Activated gamma-delta T cell treated with Interleukin-2 at 50 U/mL for 16 hours (primary cell): ENCODE data around the gene CTDP1.
"Not testable (repeated sequence)": the region's sequence is repeated elsewhere in the genome, so short reads cannot be mapped to it uniquely, and the experiment has no call there.

Experiments used
- DNase-seq: peaks from one replicate; pipeline ENCODE4 v3.0.0-alpha.2; 2020

The CTDP1 gene

DNA sequence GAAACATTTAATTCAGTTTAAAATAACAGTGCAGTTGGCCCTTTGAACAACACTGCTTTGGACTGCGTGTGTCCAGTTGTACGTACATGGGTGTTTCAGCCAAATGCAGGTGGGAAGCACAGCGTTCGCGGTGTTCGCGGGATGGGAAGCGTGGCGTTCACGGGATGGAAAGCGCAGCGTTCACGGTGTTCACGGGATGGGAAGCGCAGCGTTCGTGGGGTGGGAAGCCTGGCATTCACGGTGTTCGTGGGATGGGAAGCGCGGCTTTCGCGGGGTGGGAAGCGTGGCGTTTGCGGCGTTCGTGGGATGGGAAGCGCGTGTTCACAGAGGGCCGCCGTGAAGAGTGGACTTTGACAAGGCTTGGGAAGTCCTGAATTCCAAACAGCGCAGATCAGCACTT is 47.6 kb downstream of the CTDP1 start:
- DNase-seq = no peak

DNA sequence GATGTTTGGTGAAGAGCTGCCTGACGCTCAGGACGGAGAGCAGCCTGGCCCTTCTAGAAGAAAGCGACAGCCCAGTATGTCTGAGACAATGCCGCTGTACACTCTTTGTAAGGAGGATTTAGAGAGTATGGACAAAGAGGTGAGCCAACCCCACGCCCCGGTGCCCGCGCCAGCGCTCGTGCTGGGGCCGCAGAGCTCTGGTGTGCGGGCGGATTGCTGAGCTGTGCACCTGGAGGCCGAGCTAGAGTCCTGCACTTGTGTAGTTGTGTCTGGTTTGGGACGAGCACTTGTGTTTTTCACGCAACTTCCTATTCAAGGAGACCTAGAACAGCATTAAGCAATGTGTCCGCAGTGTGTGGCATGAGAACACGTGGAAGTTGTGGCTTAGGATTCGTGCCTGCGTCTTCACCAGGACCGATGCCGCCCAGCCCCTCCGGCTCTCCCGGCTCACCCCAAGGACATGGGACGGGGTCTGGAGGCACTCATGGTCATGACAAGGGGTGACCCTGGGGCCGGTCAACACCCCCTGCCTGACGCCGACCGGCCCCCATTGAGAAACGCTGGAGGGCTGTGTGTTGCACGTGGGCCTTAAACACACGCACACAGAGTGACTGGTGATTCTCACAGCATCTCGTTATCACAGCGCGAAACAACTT is 49.5 kb downstream of the CTDP1 start:
- no peak for DNase-seq

DNA sequence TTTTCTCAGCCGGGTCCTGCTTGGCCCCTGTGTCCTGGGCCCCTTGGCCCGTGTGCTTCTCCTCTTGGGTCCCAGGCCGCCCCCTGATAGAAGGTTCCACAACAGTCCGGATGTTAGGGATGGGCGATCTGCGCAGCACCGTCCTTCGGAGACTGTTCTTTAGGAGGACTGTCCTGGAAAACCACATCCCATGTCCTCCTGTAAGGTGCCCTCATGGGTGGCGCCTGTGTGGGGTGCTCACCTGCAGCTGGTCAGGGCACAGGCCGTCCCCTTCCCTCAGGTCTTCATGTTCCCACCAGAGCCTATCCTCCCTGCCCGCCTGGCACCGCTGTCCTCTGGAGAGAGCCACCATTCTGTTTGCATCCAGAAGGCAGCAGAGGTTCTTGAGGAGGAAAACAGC is 50.0 kb downstream of the CTDP1 start:
- DNase-seq = no peak

DNA sequence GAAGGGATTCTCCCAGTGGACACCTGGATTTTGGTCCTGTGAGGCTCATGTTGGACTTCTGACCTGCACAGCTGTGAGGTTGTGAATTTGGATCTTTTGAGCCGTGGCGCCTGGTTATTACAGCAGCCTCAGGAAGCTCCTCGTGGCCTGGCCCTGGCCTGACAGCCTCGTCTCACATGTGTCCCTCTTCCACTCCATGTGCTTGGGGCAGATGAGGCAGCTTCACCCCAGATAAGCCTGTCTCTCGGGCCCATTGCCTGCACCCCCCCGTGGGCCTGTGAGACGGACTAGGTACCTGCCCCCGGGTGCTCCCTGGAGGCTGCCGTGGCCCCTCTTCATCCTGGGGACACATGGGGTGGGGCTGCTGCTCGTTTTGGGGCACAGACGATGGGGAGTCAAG is 51.2 kb downstream of the CTDP1 start:
- no peak for DNase-seq

DNA sequence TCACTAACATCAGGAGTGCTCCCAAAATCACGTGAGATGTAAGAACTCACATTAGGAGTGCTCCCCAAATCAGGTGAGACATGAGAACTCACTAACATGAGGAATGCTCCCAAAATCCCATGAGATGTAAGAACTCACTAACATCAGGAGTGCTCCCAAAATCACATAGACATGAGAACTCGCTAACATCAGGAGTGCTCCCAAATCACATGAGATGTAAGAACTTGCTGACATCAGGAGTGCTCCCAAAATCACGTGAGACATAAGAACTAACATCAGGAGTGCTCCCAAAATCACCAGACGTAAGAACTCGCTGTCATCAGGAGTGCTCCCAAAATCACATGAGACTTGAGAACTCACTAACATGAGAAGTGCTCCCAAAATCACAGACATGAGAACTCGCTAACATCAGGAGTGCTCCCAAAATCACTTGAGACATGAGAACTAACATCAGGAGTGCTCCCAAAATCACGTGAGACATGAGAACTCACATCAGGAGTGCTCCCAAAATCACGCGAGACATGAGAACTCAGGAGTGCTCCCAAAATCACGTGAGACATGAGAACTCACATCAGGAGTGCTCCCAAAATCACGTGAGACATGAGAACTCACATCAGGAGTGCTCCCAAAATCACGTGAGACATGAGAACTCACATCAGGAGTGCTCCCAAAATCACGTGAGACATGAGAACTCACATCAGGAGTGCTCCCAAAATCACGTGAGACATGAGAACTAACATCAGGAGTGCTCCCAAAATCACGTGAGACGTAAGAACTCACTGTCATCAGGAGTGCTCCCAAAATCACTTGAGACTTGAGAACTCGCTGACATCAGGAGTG is 52.5 kb downstream of the CTDP1 start:
- not testable (repeated sequence) for DNase-seq

DNA sequence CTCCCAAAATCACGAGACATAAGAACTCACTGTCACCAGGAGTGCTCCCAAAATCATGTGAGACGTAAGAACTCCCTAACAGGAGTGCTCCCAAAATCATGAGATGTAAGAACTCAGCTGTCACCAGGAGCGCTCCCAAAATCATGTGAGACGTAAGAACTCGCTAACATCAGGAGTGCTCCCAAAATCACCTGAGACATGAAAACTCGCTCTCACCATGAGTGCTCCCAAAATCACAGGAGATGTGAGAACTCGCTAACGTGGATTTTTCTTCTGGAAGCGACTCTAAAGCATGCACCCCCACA is 53.1 kb downstream of the CTDP1 start:
- no peak for DNase-seq

DNA sequence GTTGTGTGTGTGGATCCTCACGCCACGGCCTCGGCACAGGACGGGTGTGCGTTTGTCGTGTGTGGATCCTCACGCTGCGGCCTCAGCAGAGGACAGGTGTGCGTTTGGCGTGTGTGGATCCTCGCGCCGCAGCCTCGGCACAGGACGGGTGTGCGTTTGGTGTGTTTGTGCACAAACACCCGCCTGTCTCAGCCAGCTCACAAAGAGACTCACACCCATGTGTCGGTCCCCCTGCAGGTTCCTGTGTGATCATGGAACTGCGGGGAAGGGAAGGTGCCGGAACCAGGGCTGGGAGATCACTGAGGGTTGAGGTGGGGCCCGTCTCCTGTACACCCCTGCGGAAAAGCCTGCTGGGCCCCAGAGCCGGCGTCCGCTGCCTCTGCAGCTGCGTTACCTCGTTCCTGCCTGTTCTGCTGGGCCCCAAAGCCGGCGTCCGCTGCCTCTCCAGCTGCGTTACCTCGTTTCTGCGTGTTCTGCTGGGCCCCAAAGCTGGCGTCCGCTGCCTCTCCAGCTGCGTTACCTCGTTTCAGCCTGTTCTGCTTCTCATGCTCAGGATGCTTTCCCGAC is 53.6 kb downstream of the CTDP1 start:
- no peak for DNase-seq

DNA sequence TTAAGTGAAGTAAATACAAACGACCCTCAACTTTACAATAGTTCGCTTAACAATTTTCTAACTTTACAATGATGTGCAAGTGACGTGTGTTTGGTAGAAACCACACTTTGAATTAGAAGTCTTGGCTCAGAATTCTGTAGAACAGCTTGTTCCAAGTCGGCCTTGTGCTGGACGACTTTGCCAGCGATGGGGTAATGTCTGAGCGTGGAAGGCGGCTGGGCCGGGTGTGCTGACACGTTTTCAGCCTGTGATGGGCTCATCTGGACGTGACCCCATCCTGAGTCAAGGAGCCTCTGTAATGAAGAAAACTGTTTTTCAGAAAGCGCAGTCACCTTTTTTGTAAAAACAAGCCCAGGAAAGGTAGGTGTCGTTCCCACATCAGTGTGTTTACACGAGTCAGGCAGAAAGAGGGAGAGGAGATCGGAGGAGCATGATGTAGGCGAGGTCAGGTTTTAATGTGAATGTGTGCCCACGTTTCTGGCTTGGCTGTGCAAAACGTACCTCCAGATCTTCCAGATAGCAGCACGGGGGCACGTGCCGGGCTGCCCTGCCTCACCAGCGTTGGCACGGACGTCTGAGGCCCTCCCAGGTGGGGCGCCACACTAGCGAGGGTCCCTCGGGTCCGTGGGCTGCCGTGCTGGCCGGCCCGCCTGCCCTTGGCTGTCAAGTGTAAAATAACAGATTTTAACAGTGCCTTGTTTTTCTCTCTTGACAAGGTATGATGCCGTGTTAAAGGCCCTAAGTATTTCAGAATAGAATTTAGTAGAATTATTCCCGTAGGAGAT is 54.6 kb downstream of the CTDP1 start:
- DNase-seq = no peak

DNA sequence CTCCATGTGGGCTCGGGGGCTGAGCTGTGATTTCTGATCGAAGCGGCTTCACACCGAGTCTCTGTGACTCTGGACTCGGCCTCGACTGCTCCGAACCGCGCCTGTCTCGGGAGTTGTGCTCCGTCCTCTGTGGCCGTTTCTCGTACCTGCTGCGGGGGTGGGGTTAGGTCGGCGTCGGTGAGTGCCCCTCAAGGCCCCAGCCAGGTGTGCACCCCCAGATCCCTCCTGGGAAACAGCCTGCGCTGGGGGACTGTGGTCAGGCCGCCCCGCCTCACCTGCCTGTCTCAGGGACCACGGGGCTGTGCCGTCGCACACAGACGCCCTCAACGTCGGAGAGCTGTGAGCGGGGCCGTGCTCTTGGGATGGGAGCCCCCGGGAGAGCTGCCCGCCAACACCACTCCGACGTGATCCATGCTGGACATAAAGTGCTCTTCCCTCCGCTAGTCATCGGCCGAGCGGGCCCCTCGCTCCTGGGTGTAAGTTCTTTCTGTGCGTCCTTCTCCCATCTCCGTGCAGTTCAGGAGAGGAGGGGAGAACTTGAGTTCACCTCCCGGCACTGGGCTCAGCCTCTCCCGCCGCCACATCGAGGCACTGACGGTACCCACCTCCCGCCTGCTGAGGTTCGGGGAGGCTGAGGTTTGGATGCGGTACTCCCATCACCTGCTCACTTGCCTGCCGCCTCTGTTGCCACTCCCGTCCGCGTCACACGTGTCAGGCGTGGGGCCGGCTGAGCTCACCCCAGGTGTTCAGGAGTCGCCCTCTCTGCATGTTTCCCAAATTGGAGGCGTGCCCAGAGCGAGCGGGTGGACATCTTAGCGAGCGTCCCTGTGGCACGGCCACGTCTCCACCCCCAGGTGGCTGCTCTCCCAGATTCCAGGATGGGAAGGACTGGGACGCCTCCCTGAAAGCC is 55.7 kb downstream of the CTDP1 start:
- DNase-seq = no peak

DNA sequence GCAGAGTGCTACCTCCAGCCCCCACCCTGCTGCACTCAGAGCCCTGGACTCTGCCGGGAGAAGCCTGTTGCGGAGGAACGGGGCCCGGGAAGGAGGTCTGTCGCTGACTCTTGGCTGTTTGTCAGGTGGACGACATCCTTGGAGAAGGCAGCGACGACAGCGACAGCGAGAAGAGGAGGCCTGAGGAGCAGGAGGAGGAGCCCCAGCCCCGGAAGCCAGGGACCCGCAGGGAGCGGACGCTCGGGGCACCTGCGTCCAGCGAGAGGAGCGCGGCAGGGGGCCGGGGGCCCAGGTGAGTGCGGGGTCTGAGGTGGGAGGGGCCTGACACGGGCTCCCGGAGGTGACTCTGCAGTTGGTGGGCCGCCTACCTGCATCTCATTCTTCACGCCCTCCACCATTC is 56.6 kb downstream of the CTDP1 start:
- no peak for DNase-seq

DNA sequence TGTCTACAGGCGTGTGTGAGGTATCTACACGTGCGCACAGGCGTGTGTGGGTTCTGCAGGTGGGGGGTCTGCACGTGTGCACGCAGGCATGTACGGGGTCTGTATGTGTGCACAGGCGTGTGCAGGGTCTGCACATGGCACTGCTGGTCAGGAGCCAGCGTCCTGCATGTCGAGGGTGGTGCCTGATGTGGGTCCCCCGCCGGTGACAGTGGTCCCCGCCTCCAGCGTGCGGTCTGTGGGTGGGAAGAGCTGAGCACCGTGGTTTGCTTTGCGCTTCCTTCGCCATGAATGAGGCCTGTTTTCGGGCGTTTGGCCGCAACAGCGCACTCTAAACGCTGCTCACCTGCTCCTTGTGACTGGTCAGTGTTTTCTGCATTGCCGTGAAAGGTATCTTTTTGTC is 57.2 kb downstream of the CTDP1 start:
- no peak for DNase-seq

DNA sequence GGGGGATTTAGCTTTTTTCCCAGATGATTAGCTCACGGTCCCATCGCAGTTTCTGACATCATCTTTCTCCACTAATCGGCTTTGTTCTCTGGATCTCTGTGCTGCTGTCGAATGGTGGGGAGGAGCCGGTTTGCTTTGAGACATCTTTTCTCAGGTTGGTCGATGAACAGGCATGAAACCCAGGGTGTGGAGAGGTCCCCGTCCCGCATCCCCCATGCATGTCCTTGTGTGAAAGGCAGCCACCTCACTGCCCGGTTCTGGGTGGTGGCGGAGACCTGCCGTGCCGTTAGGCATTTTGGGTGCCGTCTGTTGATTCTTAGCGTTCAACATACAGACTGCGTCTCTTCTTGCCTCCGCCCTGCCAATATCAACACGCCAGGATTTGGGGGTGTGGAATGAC is 57.8 kb downstream of the CTDP1 start:
- DNase-seq = no peak

DNA sequence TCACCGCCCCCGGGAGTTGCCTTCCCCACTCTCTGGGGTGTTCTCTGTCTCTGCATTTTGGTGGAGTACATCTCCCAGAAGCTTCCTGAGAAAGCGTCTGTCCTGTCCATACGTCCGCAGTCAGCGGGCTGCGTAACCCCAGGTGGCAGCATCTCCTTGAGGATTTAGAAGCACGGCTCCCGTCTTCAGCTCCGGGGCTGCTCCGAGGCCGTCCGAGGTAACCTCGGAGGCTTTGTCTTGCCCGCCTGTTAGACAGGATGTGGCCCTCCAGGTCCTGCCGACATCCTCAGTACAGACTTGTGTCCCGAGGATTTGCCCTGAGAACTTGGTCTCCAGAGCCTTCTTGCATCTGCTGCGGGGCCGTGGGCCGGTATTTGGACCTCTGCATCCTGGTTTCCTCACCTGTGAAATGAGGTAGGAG is 58.4 kb downstream of the CTDP1 start:
- DNase-seq = no peak

DNA sequence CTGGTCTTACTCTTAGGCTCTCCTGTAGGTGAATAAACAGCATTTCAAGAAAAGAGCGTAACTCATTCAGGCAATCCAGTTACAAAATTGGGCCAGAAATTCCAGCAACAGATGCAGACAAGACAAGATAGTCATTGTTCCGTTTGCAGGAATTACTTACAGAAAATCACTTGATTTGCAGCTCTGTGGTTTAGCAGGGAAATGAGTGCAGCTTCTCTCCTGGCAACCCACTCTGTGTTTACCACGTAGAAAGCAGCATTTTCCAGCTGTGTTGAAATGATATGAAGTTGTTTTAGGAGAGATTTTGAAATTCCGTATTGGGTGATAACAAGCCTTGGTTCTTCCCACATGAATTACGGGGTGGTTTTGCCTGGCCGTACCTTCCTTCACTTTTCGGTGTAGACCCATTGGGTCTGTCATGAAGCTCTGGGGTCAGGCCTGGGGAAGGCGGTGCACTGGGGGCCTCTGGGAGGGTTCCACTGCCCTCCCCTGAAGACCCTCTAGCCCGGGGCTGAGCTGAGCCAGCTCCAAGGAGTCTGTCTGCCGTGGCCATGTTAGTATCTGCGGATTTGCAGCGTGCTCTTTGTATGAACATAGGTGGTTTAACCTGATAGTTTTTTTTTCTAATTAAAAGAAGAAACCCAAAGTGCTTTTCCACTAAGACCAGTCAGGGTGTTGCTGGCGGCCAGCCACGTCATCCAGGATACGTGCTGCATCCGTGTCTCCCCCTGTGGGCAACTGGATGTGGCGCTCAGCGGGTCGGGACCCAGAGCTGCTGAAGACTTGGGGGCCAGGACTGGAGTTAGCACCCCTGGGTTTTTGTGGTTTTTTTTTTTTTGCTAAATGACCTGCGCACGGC is 59.2 kb downstream of the CTDP1 start:
- no peak for DNase-seq

DNA sequence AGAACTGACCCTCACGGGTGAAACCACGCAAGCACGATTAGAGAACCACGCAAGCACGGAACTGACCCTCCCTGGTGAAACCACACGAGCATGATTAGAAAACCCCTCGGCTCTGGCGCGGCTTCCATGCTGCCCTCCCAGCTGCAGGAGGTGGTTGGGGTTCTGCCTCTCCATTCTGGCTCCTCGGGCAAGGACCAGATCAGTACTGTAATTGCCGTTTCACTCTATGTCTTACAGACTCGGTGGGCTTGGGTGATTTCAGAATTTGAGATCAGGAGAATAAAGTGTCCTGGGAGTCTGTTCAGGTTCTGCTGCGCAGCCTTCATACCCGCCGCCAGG is 59.8 kb downstream of the CTDP1 start:
- DNase-seq = no peak

DNA sequence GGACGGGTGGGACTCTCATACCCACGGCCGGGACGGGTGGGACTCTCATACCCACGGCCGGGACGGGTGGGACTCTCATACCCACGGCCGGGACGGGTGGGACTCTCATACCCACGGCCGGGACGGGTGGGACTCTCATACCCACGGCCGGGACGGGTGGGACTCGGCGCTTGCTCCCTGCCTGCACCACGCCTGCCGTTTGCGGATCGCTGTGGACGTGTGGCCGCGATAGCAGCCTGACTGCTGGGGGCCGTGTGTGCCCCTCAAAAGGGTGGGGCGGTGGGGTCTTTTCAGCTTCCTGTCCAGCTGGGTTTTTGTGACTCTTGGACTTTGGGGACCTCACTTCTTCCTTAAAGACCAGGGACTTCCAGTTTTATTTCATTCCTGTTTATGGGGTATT is 60.4 kb downstream of the CTDP1 start:
- not testable (repeated sequence) for DNase-seq

DNA sequence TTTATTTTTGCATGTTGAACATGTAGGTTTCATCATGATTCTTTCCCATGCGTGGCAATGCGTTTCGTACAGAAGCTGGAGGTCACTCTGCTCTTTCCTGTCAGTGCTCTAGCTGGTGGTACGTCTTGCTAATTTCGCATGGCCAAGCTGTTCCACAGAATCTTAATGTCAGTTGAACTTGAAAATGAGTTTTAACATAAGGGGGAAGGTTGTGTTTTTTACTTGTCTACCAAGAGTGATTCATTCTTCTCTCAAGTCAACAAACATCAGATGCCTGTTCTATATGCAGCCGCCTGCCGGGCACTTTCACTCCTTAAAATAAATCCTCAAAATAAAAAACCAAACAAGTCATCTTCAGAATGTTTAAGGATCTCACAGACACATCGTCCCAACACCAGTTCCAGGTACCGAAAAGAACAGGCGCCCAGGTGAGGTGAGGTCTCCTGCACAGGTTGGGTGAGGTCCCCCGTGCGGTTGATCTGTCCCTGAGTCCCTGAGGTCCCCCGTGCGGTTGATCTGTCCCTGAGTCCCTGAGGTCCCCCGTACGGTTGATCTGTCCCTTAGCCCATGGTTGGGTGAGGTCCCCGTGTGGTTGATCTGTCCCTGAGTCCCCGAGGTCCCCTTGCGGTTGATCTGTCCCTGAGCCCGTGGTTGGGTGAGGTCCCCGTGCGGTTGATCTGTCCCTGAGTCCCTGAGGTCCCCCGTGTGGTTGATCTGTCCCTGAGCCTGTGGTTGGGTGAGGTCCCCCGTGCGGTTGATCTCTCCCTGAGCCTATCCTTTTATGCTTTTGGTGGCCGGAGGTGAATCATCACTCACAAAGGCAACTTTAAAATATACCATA is 61.1 kb downstream of the CTDP1 start:
- no peak for DNase-seq

DNA sequence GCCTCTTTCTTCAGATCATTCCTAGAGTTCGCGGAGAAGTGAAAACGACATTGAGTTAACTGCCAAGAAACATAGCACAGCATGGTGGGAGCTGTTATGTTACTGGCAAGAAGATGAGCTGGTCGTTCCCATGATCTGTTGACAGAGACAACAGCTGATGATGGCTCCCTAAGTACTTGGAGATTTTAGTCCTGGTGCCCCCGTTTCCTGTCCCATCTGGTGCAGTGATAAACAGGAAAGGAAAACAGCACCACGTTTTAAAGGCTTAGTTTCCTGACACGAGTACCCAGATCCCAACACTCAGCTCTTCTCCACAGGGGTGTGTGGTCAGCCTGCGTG is 61.7 kb downstream of the CTDP1 start:
- DNase-seq = no peak

DNA sequence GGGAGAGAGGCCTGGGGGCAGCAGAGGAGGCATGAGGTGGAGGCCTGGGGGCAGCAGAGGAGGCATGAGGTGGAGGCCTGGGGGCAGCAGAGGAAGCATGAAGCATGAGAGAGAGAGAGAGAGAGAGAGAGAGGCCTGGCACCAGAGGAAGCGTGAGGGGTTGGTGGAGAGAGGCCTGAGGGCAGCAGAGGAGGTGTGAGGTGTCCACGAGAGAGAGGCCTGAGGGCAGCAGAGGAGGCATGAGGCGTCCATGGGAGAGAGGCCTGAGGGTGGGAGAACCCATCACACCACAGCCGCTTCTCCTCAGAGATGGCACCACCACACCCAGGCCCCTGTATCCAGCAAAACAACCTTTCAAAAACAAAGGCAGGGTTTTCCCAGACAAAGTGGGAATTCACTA is 62.5 kb downstream of the CTDP1 start:
- no peak for DNase-seq

DNA sequence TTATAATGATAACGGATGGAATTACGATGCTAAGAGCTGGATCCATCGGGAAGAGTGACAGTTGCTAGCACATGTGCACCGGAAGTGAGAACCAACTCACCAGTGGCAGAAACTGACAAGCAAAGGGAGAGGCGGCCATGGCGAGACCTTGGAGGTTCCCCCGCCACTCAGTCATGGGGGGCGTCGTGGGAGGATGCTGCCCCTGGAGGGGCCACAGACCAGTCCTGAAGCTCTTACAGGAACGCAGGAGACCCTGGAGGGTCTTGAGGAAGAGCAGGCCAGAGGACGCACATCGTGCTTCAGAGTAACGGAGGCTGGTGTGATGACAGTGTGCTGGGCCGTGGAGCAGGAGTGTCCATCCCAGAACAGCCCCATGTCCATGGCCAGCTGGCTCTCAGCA is 65.0 kb downstream of the CTDP1 start:
- no peak for DNase-seq

DNA sequence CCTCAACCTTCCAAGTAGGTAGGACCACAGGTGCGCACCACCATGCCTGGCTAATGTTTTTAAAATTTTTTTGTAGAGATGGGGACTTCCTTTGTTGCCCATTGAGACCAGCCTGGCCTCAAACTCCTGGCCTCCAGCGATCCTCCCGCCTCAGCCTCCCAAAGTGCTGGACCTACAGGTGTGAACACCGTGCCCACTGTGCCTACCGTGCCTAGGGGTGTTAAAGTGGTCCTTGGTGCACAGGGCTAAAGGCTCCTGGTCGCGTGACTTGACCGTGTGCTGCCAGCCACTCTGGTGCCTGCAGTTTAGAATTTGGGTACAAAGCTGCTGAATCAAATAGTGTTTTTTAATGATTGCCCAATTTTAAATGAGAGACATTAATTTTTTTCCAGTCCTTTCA is 67.1 kb downstream of the CTDP1 start:
- DNase-seq = no peak
